SH-SY5Y (cell line): ENCODE data around the gene EVA1C.

Source experiments
- GATA2 ChIP-seq: IDR thresholded peaks from 2 replicates; pipeline ENCODE4 v1.6.1; 2011; ENCODE audit warnings: mild to moderate bottlenecking, low read depth, low read length
- GATA3 ChIP-seq: IDR thresholded peaks from 2 replicates; pipeline ENCODE4 v1.6.1; 2011; ENCODE audit warnings: low read depth, mild to moderate bottlenecking, low read length, moderate library complexity

GRCh38 chr21:32494934-32495709 lies 82.6 kb downstream of the EVA1C start:
- TF ChIP-seq GATA3 (no peak), GATA2 (no peak)
